H1 (cell line): ENCODE data around the gene MT1F. TPM values are rescaled to one million over a fixed set of nuclear protein-coding genes. Genes with fewer than 3 reads are reported as not detected.

Experiments used
- CHD7 ChIP-seq: fragments of 300-600 bp; sonication (generic); IDR thresholded peaks from 2 replicates; pipeline ENCODE4 v1.7.1; 2012; ENCODE audit warnings: low read length, moderate library complexity, mild to moderate bottlenecking, inconsistent platforms; ENCODE audit not compliant: insufficient replicate concordance
- polyA plus RNA-seq, 7 experiments: library from polyadenylated mRNA; depleted of rRNA in 3 of 7; stranded (reverse) in 5 of 7; unstranded in 2 of 7; fragments of >200 nt in 5 of 7; fragments of 200-250 nt in 2 of 7; gene quantifications; 1 replicate in 5 of 7; 2 replicates in 1 of 7; 4 replicates in 1 of 7; pipeline versions ENCODE4 v1.2.1 to v1.2.3, GENCODE V29; 2011 to 2013; ENCODE audit warnings: missing spikeins in 2 of 7, mixed read lengths in 2 of 7
- total RNA-seq: library from RNA; stranded (reverse); fragmentation: NEBNext Ultra II Directional; extraction: Animal tissue kit (Norgen Biotek cat#: 25700); gene quantifications from 2 replicates; pipeline ENCODE4 v1.2.1, GENCODE V29; 2021

MT1F gene
- total and polyA plus RNA-seq, 2 of the 8 experiments (the other 6 are each of a cell fraction or from before 2014, with no cell fraction given): 5.9 to 20.8 TPM

DNA sequence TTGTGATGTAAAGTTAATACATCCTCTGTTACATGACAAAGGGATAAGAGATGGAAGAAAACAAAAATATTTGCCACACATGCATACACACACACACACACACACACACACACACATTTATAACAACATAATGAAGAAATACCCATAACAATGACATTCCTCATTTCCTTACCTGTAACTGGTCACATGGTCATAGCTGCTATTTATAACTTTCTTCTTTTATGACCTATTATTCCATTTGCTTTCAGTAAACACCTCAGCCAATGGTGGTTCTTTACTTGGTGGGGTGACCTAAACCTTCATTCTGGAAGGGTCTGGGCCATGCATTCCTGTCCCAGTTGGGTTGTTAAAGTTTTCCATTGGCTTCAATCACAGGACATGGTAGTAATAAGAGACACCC is 44.1 kb upstream of the MT1F start (continued):
- TF ChIP-seq CHD7: no peak
